GM12875 (cell line): ENCODE data around the gene EVL.

Experiments
- H3K4me3 ChIP-seq: one replicate; pipeline ENCODE4 v1.5.1; 2011; ENCODE audit warnings: low read depth, low read length, control low read depth
- TF ChIP-seq, protein P1 (sequence below): IDR thresholded peaks from 2 replicates; pipeline ENCODE4 v1.5.1; 2011; ENCODE audit warnings: low read depth, mild to moderate bottlenecking, control low read depth, inconsistent platforms, low read length, moderate library complexity, borderline replicate concordance; ENCODE audit not compliant: insufficient read depth

The EVL gene

DNA sequence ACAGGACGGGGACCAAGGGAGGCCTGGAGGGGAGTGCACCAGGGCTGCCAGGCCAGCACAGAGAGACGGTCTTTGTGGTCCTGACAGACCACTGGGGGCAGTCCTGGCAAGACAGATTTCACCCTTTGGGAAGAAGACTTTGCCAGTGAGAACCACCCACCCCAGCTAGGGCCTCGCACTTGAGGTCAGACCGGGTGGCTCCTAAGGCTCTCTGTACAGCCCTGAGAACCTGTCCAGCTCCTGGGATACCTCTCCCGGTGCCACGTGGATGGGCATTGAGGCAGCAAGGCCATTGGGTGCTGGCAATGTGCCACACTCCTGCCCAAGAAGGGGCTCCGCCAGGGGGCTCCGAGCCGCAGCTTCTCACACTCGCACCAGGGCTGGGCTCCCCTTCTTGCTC, 51.8 kb downstream of the EVL start:
- H3K4me3 ChIP-seq = no peak overlapping the region
- TF ChIP-seq, protein P1, sequence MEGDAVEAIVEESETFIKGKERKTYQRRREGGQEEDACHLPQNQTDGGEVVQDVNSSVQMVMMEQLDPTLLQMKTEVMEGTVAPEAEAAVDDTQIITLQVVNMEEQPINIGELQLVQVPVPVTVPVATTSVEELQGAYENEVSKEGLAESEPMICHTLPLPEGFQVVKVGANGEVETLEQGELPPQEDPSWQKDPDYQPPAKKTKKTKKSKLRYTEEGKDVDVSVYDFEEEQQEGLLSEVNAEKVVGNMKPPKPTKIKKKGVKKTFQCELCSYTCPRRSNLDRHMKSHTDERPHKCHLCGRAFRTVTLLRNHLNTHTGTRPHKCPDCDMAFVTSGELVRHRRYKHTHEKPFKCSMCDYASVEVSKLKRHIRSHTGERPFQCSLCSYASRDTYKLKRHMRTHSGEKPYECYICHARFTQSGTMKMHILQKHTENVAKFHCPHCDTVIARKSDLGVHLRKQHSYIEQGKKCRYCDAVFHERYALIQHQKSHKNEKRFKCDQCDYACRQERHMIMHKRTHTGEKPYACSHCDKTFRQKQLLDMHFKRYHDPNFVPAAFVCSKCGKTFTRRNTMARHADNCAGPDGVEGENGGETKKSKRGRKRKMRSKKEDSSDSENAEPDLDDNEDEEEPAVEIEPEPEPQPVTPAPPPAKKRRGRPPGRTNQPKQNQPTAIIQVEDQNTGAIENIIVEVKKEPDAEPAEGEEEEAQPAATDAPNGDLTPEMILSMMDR = no peak

DNA sequence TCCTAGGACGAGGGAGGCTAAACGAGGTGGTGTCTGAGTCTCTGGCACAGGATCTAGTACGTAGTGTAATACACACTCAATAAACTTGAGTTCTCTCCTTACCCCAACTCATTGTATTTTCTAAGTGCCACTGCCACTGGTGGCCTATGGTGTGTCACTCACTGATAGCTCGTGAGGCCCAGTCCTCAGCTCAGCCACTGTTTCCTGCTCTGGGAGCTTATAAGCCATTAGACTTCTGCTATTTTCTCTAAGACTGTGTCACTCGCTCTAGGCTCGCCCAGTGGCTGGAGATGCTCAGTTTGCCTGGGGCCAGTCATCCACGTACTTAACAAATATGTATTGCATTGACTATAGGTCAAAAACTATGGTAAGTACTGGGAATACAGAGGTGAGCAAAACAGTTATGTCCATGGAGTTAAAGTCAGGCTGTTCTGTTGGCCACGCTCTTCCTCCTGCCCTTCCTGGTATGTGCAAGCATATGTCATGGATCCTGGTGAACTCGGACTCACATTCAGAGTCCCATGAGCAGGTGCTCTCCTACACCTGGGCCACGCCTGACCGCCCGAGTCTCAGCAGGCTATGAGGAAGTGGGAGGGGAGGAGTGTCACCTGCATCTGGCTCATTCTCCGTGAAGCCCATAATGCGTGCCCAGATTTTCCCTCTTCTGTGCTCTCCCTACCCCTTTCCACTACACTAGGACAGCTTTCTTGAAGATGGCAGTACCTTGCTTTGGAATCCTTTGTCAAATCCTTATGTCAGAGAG, 52.6 kb downstream of the EVL start:
- TF ChIP-seq, protein P1 = no peak
- no peak overlapping the region for H3K4me3 ChIP-seq

DNA sequence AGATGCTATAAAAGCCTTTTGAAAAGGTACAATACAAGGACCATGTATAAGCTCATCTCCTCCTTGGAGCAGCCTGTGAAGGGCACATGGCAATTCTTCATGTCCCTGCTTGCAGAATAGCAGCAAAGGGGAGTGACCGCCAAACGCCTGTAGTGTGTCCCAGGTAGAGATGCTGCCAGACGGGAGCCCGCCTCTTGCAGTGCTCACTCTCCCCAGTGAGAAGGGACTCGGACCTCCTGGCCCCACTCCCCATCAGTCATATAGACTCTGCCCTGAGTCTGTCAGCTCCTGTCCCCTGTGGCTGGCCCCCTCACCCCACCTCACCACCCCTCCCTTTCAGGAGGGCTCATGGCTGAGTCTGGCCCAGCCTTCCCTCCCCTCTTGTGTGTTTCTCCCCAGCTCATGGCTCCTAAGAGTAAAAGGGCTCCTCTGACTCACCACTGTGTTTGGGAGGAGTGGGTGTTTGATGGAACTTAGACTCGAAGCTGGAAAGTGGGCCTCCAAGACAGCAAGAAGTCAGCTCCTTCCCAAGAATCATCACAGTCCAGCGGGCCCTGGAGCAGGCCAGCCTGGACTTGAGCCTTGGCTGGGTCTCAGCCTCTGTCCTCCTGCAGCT, 53.3 kb downstream of the EVL start:
- H3K4me3 ChIP-seq = no peak overlapping the region
- TF ChIP-seq, protein P1 = no peak

DNA sequence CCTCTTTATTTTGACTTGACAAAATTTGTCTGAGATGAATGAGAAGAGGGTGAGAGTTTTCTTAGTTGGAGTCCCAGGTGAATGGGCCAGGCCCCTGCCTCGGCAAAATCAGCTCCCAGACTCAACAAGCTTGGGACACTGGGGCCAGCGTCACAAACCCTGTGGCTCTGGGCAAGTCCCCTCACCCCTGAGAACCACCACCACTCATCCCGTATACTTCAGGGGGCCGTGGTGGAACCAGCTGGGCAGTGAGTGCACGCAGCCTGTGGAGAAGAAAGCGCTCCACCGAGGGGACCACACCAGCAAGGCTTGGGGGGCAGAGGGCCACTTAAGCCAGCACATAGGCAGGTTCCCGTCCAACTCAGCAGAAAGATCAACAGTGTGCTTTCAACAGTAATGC, 54.0 kb downstream of the EVL start:
- TF ChIP-seq, protein P1 = no peak
- H3K4me3 ChIP-seq = no peak overlapping the region

DNA sequence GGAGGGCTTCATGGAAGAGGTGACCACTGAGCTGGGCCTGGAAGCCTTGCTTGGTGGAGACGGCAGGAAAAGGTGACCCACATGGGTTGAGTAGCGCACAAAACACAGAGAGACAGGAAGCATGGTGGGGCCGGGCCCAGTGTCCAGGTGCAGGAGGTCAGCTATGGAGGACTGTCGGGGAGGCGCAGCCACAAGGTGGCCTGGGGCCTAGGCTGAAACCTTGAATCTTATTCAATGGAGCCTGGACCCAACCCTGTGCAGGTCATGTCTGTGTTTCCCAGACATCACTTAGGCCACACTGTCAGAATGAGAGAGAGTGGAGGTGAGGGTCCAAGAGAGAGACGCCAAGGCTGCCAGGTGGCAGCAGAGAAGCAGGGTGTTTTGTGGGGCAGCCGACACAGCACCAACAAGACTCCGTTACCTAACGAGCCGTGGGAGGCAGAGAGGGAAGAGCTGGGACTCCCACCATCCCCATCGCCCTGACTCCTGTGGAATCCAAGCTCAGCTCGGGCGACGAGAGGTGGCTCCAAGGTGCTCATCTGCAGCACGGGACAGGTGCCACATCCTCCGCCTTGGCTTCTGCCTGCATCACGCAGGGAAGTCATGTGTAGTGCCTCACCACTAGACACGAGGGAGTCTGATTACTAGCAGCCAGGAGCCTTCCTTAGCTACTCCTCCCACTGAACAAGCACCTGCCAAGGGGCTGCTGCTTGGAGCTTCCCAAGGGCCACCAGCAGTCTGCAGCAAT, 55.5 kb downstream of the EVL start:
- TF ChIP-seq, protein P1 = no peak
- H3K4me3 ChIP-seq = no peak overlapping the region

DNA sequence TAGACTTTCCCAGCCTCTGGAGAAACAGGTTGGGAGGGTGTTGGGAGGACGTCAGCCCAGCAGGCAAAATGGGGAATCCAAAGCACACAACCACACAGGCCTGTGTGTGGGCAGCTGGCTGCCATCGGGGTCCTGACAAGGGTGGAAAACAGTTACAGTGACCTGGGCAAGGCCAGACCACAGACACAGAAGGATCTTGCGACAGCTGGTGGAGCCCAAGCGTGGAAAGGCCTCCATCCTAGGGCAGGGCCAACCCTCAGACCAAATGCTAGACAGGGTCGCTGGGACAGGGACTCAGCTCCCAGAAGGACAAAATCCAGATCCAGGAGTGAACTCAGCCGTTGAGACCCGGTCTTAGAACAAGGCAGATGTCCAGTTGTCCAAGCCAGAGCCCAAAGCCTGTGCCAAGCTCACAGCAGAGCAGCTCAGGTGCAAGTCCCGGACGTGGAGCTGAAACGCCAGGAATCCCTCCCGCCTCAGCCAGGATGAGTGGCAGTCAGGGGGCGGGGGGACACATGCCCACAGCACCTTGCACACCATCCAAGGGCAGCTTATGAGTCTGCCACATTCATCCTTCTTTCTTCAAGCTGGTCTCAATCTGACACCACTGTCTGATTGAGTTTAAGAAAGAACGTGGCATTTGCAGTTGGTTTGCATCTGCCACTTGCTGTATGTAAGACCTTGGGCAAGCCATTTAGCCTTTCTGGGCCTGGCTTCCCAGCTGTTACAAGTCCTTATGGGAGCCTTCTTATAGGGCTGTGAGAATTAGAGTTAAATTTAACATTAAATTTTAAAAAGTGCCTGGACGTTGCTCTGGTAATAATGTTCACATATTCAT, 56.6 kb downstream of the EVL start:
- TF ChIP-seq, protein P1 = no peak
- H3K4me3 ChIP-seq = no peak overlapping the region
